ENCODE data around the gene HDAC6. TPM values are rescaled to one million over a fixed set of nuclear protein-coding genes. Genes with fewer than 3 reads are reported as not detected.

HDAC6 gene
- 25.3 to 31.5 TPM (median 27.3 TPM) in 5 replicates for total RNA-seq (2022; extraction: Qiagen RNA extraction)

GRCh38 chrX:48801280-48802088 lies at the start of gene HDAC6:
TSS of gene HDAC6 (plus strand) at chrX:48802067. CDS start at chrX:48802693, 626 bp downstream.

GRCh38 chrX:48761674-48762471 lies 40.0 kb upstream of the HDAC6 start, which contains the start of gene GLOD5:
TSS of gene GLOD5 (plus strand) at chrX:48761747. CDS start at chrX:48761791, 44 bp downstream.

GRCh38 chrX:48786341-48786800 lies 15.5 kb upstream of the HDAC6 start, which contains the start of gene GATA1:
TSS of gene GATA1 (plus strand) at chrX:48786590. CDS start at chrX:48791110, 4,520 bp downstream.

GRCh38 chrX:48826135-48826875 lies 24.4 kb downstream of the HDAC6 start, which contains the start of gene ERAS:
TSS of gene ERAS (plus strand) at chrX:48826513. CDS start at chrX:48829124, 2,611 bp downstream.

GRCh38 chrX:48835524-48836329 lies 33.9 kb downstream of the HDAC6 start, which contains the start of gene PCSK1N:
TSS of gene PCSK1N (minus strand) at chrX:48835610. CDS start at chrX:48835532, 78 bp downstream.

Other genes with a start within 250 kb of the HDAC6 start
- 341 to 540 TPM (median 379 TPM) in 5 replicates for gene RBM3, start 227.6 kb upstream of the HDAC6 start, total RNA-seq (2022; extraction: Qiagen RNA extraction)
- 61.4 to 93.6 TPM (median 82.8 TPM) in 5 replicates for gene WDR13, start 204.6 kb upstream of the HDAC6 start, total RNA-seq (2022; extraction: Qiagen RNA extraction)
- 0.20 to 0.65 TPM (median 0.41 TPM) in 5 replicates for gene WAS, start 118.3 kb upstream of the HDAC6 start, total RNA-seq (2022; extraction: Qiagen RNA extraction)
- gene SUV39H1, start 105.3 kb upstream of the HDAC6 start, total RNA-seq (2022; extraction: Qiagen RNA extraction), result 20.1 to 23.6 TPM (median 22.6 TPM) in 5 replicates
- gene GLOD5, start 40.3 kb upstream of the HDAC6 start, total RNA-seq (2022; extraction: Qiagen RNA extraction), result not detected in 5 replicates
- gene GATA1, start 15.5 kb upstream of the HDAC6 start, total RNA-seq (2022; extraction: Qiagen RNA extraction), result not detected in 5 replicates
- gene ERAS, start 24.4 kb downstream of the HDAC6 start, total RNA-seq (2022; extraction: Qiagen RNA extraction), result not detected in 5 replicates
- 19.4 to 53.5 TPM (median 48.4 TPM) in 5 replicates for gene PCSK1N, start 33.5 kb downstream of the HDAC6 start, total RNA-seq (2022; extraction: Qiagen RNA extraction)
- gene TIMM17B, start 95.7 kb downstream of the HDAC6 start, total RNA-seq (2022; extraction: Qiagen RNA extraction), result 82.0 to 110 TPM (median 102 TPM) in 5 replicates
- gene PQBP1, start 95.9 kb downstream of the HDAC6 start, total RNA-seq (2022; extraction: Qiagen RNA extraction), result 89.7 to 105 TPM (median 93.2 TPM) in 5 replicates
- gene SLC35A2, start 109.6 kb downstream of the HDAC6 start, total RNA-seq (2022; extraction: Qiagen RNA extraction), result 47.9 to 65.4 TPM (median 62.5 TPM) in 5 replicates
- 8.5 to 9.6 TPM (median 9.3 TPM) in 5 replicates for gene PIM2, start 117.0 kb downstream of the HDAC6 start, total RNA-seq (2022; extraction: Qiagen RNA extraction)
- gene OTUD5, start 155.5 kb downstream of the HDAC6 start, total RNA-seq (2022; extraction: Qiagen RNA extraction), result 60.5 to 66.4 TPM (median 64.7 TPM) in 5 replicates
- 0.80 to 1.4 TPM (median 0.96 TPM) in 5 replicates for gene KCND1, start 169.8 kb downstream of the HDAC6 start, total RNA-seq (2022; extraction: Qiagen RNA extraction)
- 17.3 to 20.9 TPM (median 19.0 TPM) in 5 replicates for gene GRIPAP1, start 200.2 kb downstream of the HDAC6 start, total RNA-seq (2022; extraction: Qiagen RNA extraction)
- 41.8 to 52.7 TPM (median 51.5 TPM) in 5 replicates for gene TFE3, start 241.3 kb downstream of the HDAC6 start, total RNA-seq (2022; extraction: Qiagen RNA extraction)